ENCODE data around the gene TRIM37.

Gene TRIM37

DNA sequence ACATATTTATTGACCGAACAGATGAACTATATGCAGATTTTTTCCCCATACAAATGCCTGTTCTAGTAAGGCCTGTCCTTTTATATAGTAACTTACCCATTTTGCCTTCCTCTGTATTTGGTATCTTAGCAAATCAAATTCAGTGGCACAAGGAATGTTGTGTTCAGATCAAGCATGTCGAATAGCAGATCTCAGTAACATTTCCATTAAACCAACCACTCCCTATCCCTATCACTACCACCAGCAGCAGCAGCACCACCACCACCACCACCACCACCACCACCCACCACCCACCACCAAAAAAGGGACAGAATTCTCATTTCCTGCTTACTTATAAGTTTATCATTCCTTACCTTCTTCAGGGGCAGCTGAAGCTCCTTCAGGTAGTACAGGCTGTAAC, 94.7 kb downstream of the TRIM37 start (continued):
- TF ChIP-seq, protein P1, sequence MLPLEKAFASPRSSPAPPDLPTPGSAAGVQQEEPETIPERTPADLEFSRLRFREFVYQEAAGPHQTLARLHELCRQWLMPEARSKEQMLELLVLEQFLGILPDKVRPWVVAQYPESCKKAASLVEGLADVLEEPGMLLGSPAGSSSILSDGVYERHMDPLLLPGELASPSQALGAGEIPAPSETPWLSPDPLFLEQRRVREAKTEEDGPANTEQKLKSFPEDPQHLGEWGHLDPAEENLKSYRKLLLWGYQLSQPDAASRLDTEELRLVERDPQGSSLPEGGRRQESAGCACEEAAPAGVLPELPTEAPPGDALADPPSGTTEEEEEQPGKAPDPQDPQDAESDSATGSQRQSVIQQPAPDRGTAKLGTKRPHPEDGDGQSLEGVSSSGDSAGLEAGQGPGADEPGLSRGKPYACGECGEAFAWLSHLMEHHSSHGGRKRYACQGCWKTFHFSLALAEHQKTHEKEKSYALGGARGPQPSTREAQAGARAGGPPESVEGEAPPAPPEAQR (tag by site-specific recombination; IDR thresholded peaks at IDR 0.05) = no peak
- TF ChIP-seq ZNF610 (tag by site-specific recombination; IDR thresholded peaks at IDR 0.05; ENCODE audit: borderline replicate concordance) = no peak
- no peak for TF ChIP-seq ZNF354C (tag by site-specific recombination; IDR thresholded peaks at IDR 0.05; ENCODE audit: borderline replicate concordance, low read depth)
- TF ChIP-seq ZNF785 (tag by site-specific recombination; IDR thresholded peaks at IDR 0.05) = no peak
- TF ChIP-seq, protein P2, sequence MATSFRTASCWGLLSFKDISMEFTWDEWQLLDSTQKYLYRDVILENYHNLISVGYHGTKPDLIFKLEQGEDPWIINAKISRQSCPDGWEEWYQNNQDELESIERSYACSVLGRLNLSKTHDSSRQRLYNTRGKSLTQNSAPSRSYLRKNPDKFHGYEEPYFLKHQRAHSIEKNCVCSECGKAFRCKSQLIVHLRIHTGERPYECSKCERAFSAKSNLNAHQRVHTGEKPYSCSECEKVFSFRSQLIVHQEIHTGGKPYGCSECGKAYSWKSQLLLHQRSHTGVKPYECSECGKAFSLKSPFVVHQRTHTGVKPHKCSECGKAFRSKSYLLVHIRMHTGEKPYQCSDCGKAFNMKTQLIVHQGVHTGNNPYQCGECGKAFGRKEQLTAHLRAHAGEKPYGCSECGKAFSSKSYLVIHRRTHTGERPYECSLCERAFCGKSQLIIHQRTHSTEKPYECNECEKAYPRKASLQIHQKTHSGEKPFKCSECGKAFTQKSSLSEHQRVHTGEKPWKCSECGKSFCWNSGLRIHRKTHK (tag by site-specific recombination; IDR thresholded peaks at IDR 0.05) = no peak
- no peak for TF ChIP-seq GLIS1 (tag by site-specific recombination; IDR thresholded peaks at IDR 0.05)
- no peak for TF ChIP-seq ZNF426 (tag by site-specific recombination; IDR thresholded peaks at IDR 0.05)
- no peak for TF ChIP-seq ZNF624 (tag by site-specific recombination; IDR thresholded peaks at IDR 0.05)
- TF ChIP-seq ZFP69B (tag by site-specific recombination; IDR thresholded peaks at IDR 0.05) = no peak
- no peak for TF ChIP-seq ZNF350 (tag by site-specific recombination; IDR thresholded peaks at IDR 0.05)
- TF ChIP-seq, protein P3, sequence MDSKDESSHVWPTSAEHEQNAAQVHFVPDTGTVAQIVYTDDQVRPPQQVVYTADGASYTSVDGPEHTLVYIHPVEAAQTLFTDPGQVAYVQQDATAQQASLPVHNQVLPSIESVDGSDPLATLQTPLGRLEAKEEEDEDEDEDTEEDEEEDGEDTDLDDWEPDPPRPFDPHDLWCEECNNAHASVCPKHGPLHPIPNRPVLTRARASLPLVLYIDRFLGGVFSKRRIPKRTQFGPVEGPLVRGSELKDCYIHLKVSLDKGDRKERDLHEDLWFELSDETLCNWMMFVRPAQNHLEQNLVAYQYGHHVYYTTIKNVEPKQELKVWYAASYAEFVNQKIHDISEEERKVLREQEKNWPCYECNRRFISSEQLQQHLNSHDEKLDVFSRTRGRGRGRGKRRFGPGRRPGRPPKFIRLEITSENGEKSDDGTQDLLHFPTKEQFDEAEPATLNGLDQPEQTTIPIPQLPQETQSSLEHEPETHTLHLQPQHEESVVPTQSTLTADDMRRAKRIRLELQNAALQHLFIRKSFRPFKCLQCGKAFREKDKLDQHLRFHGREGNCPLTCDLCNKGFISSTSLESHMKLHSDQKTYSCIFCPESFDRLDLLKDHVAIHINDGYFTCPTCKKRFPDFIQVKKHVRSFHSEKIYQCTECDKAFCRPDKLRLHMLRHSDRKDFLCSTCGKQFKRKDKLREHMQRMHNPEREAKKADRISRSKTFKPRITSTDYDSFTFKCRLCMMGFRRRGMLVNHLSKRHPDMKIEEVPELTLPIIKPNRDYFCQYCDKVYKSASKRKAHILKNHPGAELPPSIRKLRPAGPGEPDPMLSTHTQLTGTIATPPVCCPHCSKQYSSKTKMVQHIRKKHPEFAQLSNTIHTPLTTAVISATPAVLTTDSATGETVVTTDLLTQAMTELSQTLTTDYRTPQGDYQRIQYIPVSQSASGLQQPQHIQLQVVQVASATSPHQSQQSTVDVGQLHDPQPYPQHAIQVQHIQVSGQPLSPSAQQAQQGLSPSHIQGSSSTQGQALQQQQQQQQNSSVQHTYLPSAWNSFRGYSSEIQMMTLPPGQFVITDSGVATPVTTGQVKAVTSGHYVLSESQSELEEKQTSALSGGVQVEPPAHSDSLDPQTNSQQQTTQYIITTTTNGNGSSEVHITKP (tag by site-specific recombination; IDR thresholded peaks at IDR 0.05) = no peak
- no peak for TF ChIP-seq KLF16 (tag by site-specific recombination; IDR thresholded peaks at IDR 0.05)
- no peak for TF ChIP-seq ZFP41 (tag by site-specific recombination; IDR thresholded peaks at IDR 0.05; ENCODE audit: borderline replicate concordance)
- no peak for TF ChIP-seq ZNF843 (tag by site-specific recombination; IDR thresholded peaks at IDR 0.05)
- TF ChIP-seq ZNF433 (tag by site-specific recombination; IDR thresholded peaks at IDR 0.05; ENCODE audit: low read depth) = no peak

DNA sequence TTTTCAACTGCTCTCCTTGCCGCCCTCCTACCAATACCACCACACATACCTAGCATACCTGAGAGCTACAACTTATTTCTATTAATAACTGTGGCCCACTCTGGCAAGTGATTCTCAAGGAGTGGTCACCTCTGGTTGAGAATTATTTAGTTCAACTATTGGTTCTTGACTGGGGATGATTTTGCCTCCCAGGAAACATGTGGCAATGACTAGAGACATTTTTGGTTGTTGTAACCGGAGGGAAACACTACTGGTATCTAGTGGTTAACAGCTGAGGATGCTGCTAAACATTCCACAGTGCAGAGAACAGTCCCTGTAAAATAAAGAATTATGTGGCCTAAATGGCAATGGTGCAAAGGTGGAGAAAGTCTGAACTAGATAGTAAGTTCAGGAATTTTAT, 96.7 kb downstream of the TRIM37 start:
- ChIA-PET CTCF (interaction anchor here (1.2 to 2.2 kb wide), 3 partner anchors 299 to 491 kb away, joined by 4 to 8 read pairs (median 8); no protein-coding TSS in a partner anchor), POLR2A (no interaction called here)
- Histone ChIP-seq H3K36me3 (ENCODE audit: control insufficient read depth in 2 of 2, insufficient read depth in 1 of 2, low read length in 2 of 2) (peaks cover 23 to 43% of the 10 kb centered on the region in 2 experiments; a peak in 2 of 3 replicates), H3K27ac (ENCODE audit: extremely low read depth, low read depth, low read length) (no peak overlapping the region), H3K4me1 (ENCODE audit: control insufficient read depth, insufficient read depth, low read length) (peaks cover 13% of the 10 kb centered on the region), H3K4me3 (ENCODE audit: low read depth, low read length) (no peak overlapping the region), H3K9me3 (ENCODE audit: control insufficient read depth, insufficient read depth, low read depth, low read length) (no peaks in the 10 kb centered on the region)
- TF ChIP-seq GLIS2 (tag by site-specific recombination; IDR thresholded peaks at IDR 0.05) (no peak), IKZF3 (tag by site-specific recombination; IDR thresholded peaks at IDR 0.05) (no peak), ZFP69B (tag by site-specific recombination; IDR thresholded peaks at IDR 0.05) (no peak), BCL11B (tag by site-specific recombination; IDR thresholded peaks at IDR 0.05; ENCODE audit: low read depth) (no peak), KLF9 (tag by site-specific recombination; IDR thresholded peaks at IDR 0.05; ENCODE audit: low read depth) (no peak), ZNF175 (tag by site-specific recombination; IDR thresholded peaks at IDR 0.05) (no peak), ZNF660 (tag by site-specific recombination; IDR thresholded peaks at IDR 0.05) (no peak)
- TF ChIP-seq, protein P4, sequence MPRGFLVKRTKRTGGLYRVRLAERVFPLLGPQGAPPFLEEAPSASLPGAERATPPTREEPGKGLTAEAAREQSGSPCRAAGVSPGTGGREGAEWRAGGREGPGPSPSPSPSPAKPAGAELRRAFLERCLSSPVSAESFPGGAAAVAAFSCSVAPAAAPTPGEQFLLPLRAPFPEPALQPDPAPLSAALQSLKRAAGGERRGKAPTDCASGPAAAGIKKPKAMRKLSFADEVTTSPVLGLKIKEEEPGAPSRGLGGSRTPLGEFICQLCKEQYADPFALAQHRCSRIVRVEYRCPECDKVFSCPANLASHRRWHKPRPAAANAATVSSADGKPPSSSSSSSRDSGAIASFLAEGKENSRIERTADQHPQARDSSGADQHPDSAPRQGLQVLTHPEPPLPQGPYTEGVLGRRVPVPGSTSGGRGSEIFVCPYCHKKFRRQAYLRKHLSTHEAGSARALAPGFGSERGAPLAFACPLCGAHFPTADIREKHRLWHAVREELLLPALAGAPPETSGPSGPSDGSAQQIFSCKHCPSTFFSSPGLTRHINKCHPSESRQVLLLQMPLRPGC (tag by site-specific recombination; IDR thresholded peaks at IDR 0.05) = no peak
- TF ChIP-seq, protein P5, sequence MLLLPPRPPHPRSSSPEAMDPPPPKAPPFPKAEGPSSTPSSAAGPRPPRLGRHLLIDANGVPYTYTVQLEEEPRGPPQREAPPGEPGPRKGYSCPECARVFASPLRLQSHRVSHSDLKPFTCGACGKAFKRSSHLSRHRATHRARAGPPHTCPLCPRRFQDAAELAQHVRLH (tag by site-specific recombination; IDR thresholded peaks at IDR 0.05) = no peak
- TF ChIP-seq, protein P1 (tag by site-specific recombination; IDR thresholded peaks at IDR 0.05) = no peak
- TF ChIP-seq, protein P6, sequence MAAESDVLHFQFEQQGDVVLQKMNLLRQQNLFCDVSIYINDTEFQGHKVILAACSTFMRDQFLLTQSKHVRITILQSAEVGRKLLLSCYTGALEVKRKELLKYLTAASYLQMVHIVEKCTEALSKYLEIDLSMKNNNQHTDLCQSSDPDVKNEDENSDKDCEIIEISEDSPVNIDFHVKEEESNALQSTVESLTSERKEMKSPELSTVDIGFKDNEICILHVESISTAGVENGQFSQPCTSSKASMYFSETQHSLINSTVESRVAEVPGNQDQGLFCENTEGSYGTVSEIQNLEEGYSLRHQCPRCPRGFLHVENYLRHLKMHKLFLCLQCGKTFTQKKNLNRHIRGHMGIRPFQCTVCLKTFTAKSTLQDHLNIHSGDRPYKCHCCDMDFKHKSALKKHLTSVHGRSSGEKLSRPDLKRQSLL (tag by site-specific recombination; IDR thresholded peaks at IDR 0.05) = no peak
